GM23248 (cell line): ENCODE measurements around the gene NCOA5. TPM values are rescaled to one million over a fixed set of nuclear protein-coding genes. Genes with fewer than 3 reads are reported as not detected.

Source experiments
- DNase-seq: peaks from one replicate; pipeline ENCODE4 v3.0.0-alpha.2; 2015
- H2AFZ ChIP-seq: fragments of 200-600 bp; sonication (generic); 2 replicates; pipeline ENCODE4 v1.6.1; 2016; ENCODE audit warnings: antibody characterized with exemption
- H3F3A ChIP-seq: fragments of 200-600 bp; sonication (generic); 2 replicates; pipeline ENCODE4 v1.6.1; 2016; ENCODE audit warnings: mild to moderate bottlenecking, antibody characterized with exemption, mixed run types; ENCODE audit not compliant: insufficient read depth
- H3K27ac ChIP-seq: fragments of 200-600 bp; sonication (generic); 2 replicates; pipeline ENCODE4 v1.5.1; 2016; ENCODE audit warnings: mild to moderate bottlenecking
- H3K27me3 ChIP-seq: fragments of 200-600 bp; sonication (generic); replicated peaks from 2 replicates; pipeline ENCODE4 v1.6.1; 2016; ENCODE audit warnings: mild to moderate bottlenecking; ENCODE audit not compliant: insufficient read depth
- H3K36me3 ChIP-seq: fragments of 200-600 bp; sonication (generic); 2 replicates; pipeline ENCODE4 v1.6.1; 2016; ENCODE audit warnings: low read depth, mild to moderate bottlenecking
- H3K4me1 ChIP-seq: fragments of 200-600 bp; sonication (generic); 2 replicates; pipeline ENCODE4 v1.6.1; 2016; ENCODE audit warnings: mild to moderate bottlenecking; ENCODE audit not compliant: insufficient read depth
- H3K4me2 ChIP-seq: fragments of 200-600 bp; sonication (generic); one replicate; pipeline ENCODE4 v1.6.1; 2016; ENCODE audit warnings: mild to moderate bottlenecking; ENCODE audit not compliant: unreplicated experiment
- H3K4me3 ChIP-seq: fragments of 200-600 bp; sonication (generic); 2 replicates; pipeline ENCODE4 v1.5.1; 2016; ENCODE audit warnings: mild to moderate bottlenecking
- H3K79me2 ChIP-seq: fragments of 200-600 bp; sonication (generic); 2 replicates; pipeline ENCODE4 v1.6.1; 2016; ENCODE audit warnings: mild to moderate bottlenecking; ENCODE audit not compliant: insufficient read depth
- H3K9ac ChIP-seq: fragments of 200-600 bp; sonication (generic); 2 replicates; pipeline ENCODE4 v1.6.1; 2016; ENCODE audit warnings: mild to moderate bottlenecking
- H3K9me2 ChIP-seq: fragments of 200-600 bp; sonication (generic); 2 replicates; pipeline ENCODE4 v1.6.1; 2016; ENCODE audit warnings: mixed run types, mild to moderate bottlenecking, moderate library complexity; ENCODE audit not compliant: insufficient read depth
- H3K9me3 ChIP-seq: fragments of 200-600 bp; sonication (generic); one replicate; pipeline ENCODE4 v1.6.1; 2017; ENCODE audit warnings: low read depth
- H4K20me1 ChIP-seq: fragments of 200-600 bp; sonication (generic); 2 replicates; pipeline ENCODE4 v1.6.0; 2016; ENCODE audit not compliant: insufficient read depth
- EZH2 ChIP-seq: fragments of 200-600 bp; sonication (generic); IDR thresholded peaks from 2 replicates; pipeline ENCODE4 v1.6.1; 2018; ENCODE audit warnings: antibody characterized with exemption, mild to moderate bottlenecking; ENCODE audit not compliant: insufficient read depth, poor library complexity, severe bottlenecking
- EZH2phosphoT487 ChIP-seq: fragments of 200-600 bp; sonication (generic); IDR thresholded peaks from 2 replicates; pipeline ENCODE4 v1.6.1; 2018; ENCODE audit warnings: antibody characterized with exemption, moderate library complexity, mild to moderate bottlenecking, low read depth; ENCODE audit not compliant: insufficient read depth
- WGBS, 2 experiments: methylation state at CpG; one replicate each; pipeline ENCODE4 v1.1.6; 2015 to 2017; ENCODE audit warnings: low lambda C conversion rate in 2 of 2, low coverage in 1 of 2; ENCODE audit errors: missing lambda C conversion rate in 2 of 2; 5-methylcytosine and 5-hydroxymethylcytosine counted together
- in situ Hi-C: fragments of 300-500 bp; cut with MboI; formaldehyde crosslinking; loops from 2 replicates; pipeline ENCODE4 v1.15.0; 2020
- polyA plus RNA-seq: library from polyadenylated mRNA; unstranded; fragments of >200 nt; fragmentation: Nextera tagmentation; extraction: Ambion mirVana; gene quantifications from 2 replicates; pipeline ENCODE4 v1.2.1, GENCODE V29; 2016
- total RNA-seq: library from RNA; depleted of rRNA; stranded (reverse); fragments of >200 nt; shearing (Covaris generic); gene quantifications from 2 replicates; pipeline ENCODE4 v1.2.3, GENCODE V29; 2014

NCOA5 gene
- total and polyA plus RNA-seq, 2 experiments from 2014 or later, result 15.3 to 20.4 TPM

- Histone ChIP-seq H3K9me2 (no peaks in the 10 kb centered on the region), H3K79me2 (no peaks in the 10 kb centered on the region), H3K4me3 (no peak overlapping the region), H3K4me1 (no peaks in the 10 kb centered on the region), H3K27ac (no peak overlapping the region), H3K36me3 (no peaks in the 10 kb centered on the region), H3K9ac (no peak overlapping the region), H4K20me1 (no peaks in the 10 kb centered on the region), H3F3A (no peaks in the 10 kb centered on the region), H3K9me3 (no peaks in the 10 kb centered on the region), H3K4me2 (no peak overlapping the region), H3K27me3 (peaks cover 30% of the 10 kb centered on the region), H2AFZ (no peak overlapping the region)
- no peak for DNase-seq
- 54% methylated on average over 4 of the region's 4 CpGs for WGBS, 2 experiments
- in situ Hi-C loops, result loop anchor here (10.0 to 25.0 kb wide), 2 partner anchors 214 to 307 kb away; no protein-coding TSS in a partner anchor
- no peak for TF ChIP-seq EZH2phosphoT487
- TF ChIP-seq EZH2, result no peak
These were observed 40.8 kb upstream of the NCOA5 start for GRCh38 chr20:46130534-46130933.

DNA sequence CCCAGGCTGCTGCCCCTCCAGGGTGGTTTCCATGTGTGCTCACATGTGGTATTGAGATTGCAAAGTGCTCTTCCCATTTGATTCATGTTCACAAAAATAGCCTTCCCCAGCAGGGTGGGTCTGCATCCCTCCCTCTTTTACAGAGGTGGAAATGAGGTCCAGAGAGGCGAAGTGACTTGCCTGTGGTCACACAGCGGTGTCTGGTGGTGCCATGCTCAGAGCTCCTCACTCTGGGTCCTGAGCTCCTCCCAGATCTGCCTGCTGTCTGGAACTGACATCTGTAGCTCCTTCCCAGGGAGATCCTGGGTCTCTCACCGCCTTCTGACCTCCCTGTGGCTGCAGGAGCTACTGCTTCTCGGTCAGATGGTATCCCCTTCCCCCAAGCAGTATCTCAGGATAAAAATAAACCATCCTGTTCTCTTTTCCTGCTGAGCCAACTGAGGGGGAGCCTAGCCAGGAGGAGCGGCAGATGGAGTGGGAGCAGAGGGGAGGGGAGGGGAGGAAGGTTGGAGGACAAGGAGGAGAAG lies 40.3 kb upstream of the NCOA5 start:
- TF ChIP-seq EZH2phosphoT487, result no peak
- TF ChIP-seq EZH2, result no peak
- Histone ChIP-seq H3K9me2 (no peaks in the 10 kb centered on the region), H2AFZ (no peak overlapping the region), H3K27me3 (peaks cover 30% of the 10 kb centered on the region), H3K79me2 (no peaks in the 10 kb centered on the region), H4K20me1 (no peaks in the 10 kb centered on the region), H3K36me3 (no peaks in the 10 kb centered on the region), H3K4me3 (no peak overlapping the region), H3K9ac (no peak overlapping the region), H3K9me3 (no peaks in the 10 kb centered on the region), H3K4me1 (no peaks in the 10 kb centered on the region), H3F3A (no peaks in the 10 kb centered on the region), H3K27ac (no peak overlapping the region), H3K4me2 (no peak overlapping the region)
- no peak for DNase-seq
- in situ Hi-C loops, result loop anchor here (10.0 to 25.0 kb wide), 2 partner anchors 215 to 307 kb away; no protein-coding TSS in a partner anchor
- 8 to 12% methylated on average over 5 of the region's 5 CpGs for WGBS, 2 experiments

- H3K9ac ChIP-seq, result no peak overlapping the region
- TF ChIP-seq EZH2 (no peak), EZH2phosphoT487 (no peak)
- no peaks in the 10 kb centered on the region for H3K9me3 ChIP-seq
- H3K4me2 ChIP-seq, result no peak overlapping the region
- in situ Hi-C loops, result loop anchor here (25.0 kb wide), 1 partner anchor 309 kb away; no protein-coding TSS in a partner anchor
- peaks cover 30% of the 10 kb centered on the region for H3K27me3 ChIP-seq
- H4K20me1 ChIP-seq, result no peaks in the 10 kb centered on the region
- peak; percentile 35 for DNase-seq
- H2AFZ ChIP-seq, result no peak overlapping the region
- no peaks in the 10 kb centered on the region for H3K79me2 ChIP-seq
- H3K4me1 ChIP-seq, result no peaks in the 10 kb centered on the region
- H3K4me3 ChIP-seq, result no peak overlapping the region
- no peaks in the 10 kb centered on the region for H3F3A ChIP-seq
- H3K9me2 ChIP-seq, result no peaks in the 10 kb centered on the region
- no peak overlapping the region for H3K27ac ChIP-seq
- no peaks in the 10 kb centered on the region for H3K36me3 ChIP-seq
- 23 to 24% methylated on average over 14 to 16 of the region's 16 CpGs for WGBS, 2 experiments
These were observed 38.8 kb upstream of the NCOA5 start for GRCh38 chr20:46128310-46129151.

DNA sequence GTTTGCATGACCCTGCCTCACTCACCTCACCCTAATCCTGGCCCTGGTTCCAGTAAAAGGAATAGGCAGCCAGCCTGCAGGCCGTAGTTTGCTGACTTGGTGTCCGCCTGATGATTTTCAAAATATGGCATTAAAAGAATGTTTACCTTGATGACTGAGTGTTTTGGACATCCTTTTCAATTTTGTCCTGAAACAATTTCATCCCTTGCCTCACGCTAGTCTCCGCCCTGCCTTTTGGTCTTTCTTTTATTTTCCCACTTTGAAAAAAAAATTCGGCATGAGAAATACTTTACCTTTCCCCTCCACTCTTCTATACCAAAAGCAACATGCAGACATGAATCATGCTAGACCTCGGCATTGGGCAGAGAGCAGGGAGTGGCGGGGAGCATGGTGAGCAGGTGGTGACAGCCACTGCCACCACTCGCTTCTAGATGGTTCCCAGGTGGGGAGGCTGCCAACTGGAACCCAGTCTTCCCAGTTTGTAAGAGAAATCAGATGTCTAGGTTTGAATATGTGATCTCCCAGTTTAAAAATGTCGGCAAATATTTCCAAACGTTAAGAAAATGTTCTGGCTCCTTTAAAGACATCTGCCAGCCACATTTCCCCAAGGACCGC lies 37.7 kb upstream of the NCOA5 start:
- no peaks in the 10 kb centered on the region for H3K9me3 ChIP-seq
- H3K9ac ChIP-seq, result no peak overlapping the region
- no peak overlapping the region for H3K4me3 ChIP-seq
- H3K4me1 ChIP-seq, result no peaks in the 10 kb centered on the region
- no peaks in the 10 kb centered on the region for H4K20me1 ChIP-seq
- TF ChIP-seq EZH2phosphoT487 (no peak), EZH2 (no peak)
- in situ Hi-C loops, result loop anchor here (25.0 kb wide), 1 partner anchor 310 kb away; no protein-coding TSS in a partner anchor
- H3K36me3 ChIP-seq, result no peaks in the 10 kb centered on the region
- no peak for DNase-seq
- no peaks in the 10 kb centered on the region for H3K9me2 ChIP-seq
- H3F3A ChIP-seq, result no peaks in the 10 kb centered on the region
- WGBS, 2 experiments, result 46 to 50% methylated on average over 11 of the region's 11 CpGs
- no peak overlapping the region for H3K27ac ChIP-seq
- no peak overlapping the region for H2AFZ ChIP-seq
- H3K79me2 ChIP-seq, result no peaks in the 10 kb centered on the region
- no peak overlapping the region for H3K4me2 ChIP-seq
- peaks cover 29% of the 10 kb centered on the region for H3K27me3 ChIP-seq
